T-cell (primary cell): ENCODE measurements around the gene SETD9. TPM values are rescaled to one million over a fixed set of nuclear protein-coding genes. Genes with fewer than 3 reads are reported as not detected.
A peak's percentile ranks its signal among the peaks of the same experiment; 100 is the strongest.

Source experiments
- ATAC-seq, 4 experiments: fragments of 200-7000 bp in 3 of 4; fragments of 150-1000 bp in 1 of 4; cut with Tn5 transposase; replicated peaks in 1 of 4; 1 replicate in 3 of 4; 2 replicates in 1 of 4; pipeline ENCODE4 v1.10.0; 2021; ENCODE audit warnings: moderate library complexity in 3 of 4, mild to moderate bottlenecking in 2 of 4, moderate number of reproducible peaks in 1 of 4
- CTCF ChIA-PET, 2 donors: fragments of 300-600 bp; sonication (Branson Sonifier 250); formaldehyde crosslinking; loops; one replicate each; lab custom pipeline; 2022; ENCODE audit warnings: antibody characterized with exemption in 2 of 2; lab: Charles Lee
- POLR2A ChIA-PET, 2 donors: fragments of 300-600 bp; sonication (Branson Sonifier 250); formaldehyde crosslinking; loops; one replicate each; lab custom pipeline; 2022; ENCODE audit warnings: antibody characterized with exemption in 2 of 2; lab: Charles Lee
- DNase-seq, 35 experiments: peaks; one replicate each; pipeline versions ENCODE4 v3.0.0 to v3.0.0-alpha.2; 2013 to 2023
- H3K27ac ChIP-seq: one replicate; pipeline ENCODE4 v1.5.1; 2013; ENCODE audit warnings: low read length
- H3K27me3 ChIP-seq, 2 experiments: replicated peaks in 1 of 2; 1 replicate in 1 of 2; 2 replicates in 1 of 2; pipeline versions ENCODE4 v1.6.1 to v1.7.0; 2013; ENCODE audit warnings: low read length in 1 of 2, mixed read lengths in 1 of 2; ENCODE audit not compliant: control insufficient read depth in 2 of 2, insufficient read depth in 2 of 2; ENCODE audit errors: extremely low read depth in 1 of 2
- H3K36me3 ChIP-seq, 2 donors: 1 replicate in 1 of 2; 2 replicates in 1 of 2; pipeline versions ENCODE4 v1.6.1 to v1.7.0; 2013; ENCODE audit warnings: low read length in 1 of 2; ENCODE audit not compliant: control insufficient read depth in 2 of 2, insufficient read depth in 1 of 2; ENCODE audit errors: extremely low read depth in 1 of 2
- H3K4me1 ChIP-seq, 2 experiments: 1 replicate in 1 of 2; 2 replicates in 1 of 2; pipeline versions ENCODE4 v1.6.1 to v1.7.0; 2013; ENCODE audit warnings: low read length in 2 of 2, mixed read lengths in 1 of 2; ENCODE audit not compliant: insufficient read depth in 2 of 2, control insufficient read depth in 1 of 2; ENCODE audit errors: extremely low read depth in 1 of 2
- H3K4me3 ChIP-seq, 2 donors: 1 replicate in 1 of 2; 2 replicates in 1 of 2; pipeline versions ENCODE4 v1.5.1 to v1.7.0; 2013; ENCODE audit warnings: mild to moderate bottlenecking in 2 of 2, low read length in 1 of 2, moderate library complexity in 1 of 2; ENCODE audit not compliant: control insufficient read depth in 1 of 2; ENCODE audit errors: extremely low read depth in 1 of 2
- H3K9me3 ChIP-seq: 2 replicates; pipeline ENCODE4 v1.7.0; 2013
- H3K27ac Mint-ChIP-seq, 2 donors: one replicate each; pipeline ENCODE4 v1.8.0; 2020 to 2021; ENCODE audit warnings: mild to moderate bottlenecking in 2 of 2, mixed read lengths in 2 of 2
- H3K27me3 Mint-ChIP-seq, 2 donors: one replicate each; pipeline ENCODE4 v1.8.0; 2021 to 2022; ENCODE audit warnings: mixed read lengths in 2 of 2
- H3K36me3 Mint-ChIP-seq: one replicate; pipeline ENCODE4 v1.8.0; 2021; ENCODE audit warnings: mixed read lengths
- H3K4me1 Mint-ChIP-seq, 3 donors: one replicate each; pipeline ENCODE4 v1.8.0; 2020 to 2022; ENCODE audit warnings: mixed read lengths in 3 of 3, mild to moderate bottlenecking in 1 of 3
- H3K4me3 Mint-ChIP-seq, 3 donors: one replicate each; pipeline ENCODE4 v1.8.0; 2020 to 2022; ENCODE audit warnings: mild to moderate bottlenecking in 3 of 3, mixed read lengths in 3 of 3, moderate library complexity in 3 of 3
- H3K9me3 Mint-ChIP-seq, 3 donors: one replicate each; pipeline ENCODE4 v1.8.0; 2020 to 2022; ENCODE audit warnings: mixed read lengths in 3 of 3
- WGBS: methylation state at CpG from one replicate; pipeline ENCODE4 v1.1.5; 2013; ENCODE audit warnings: missing lambda C conversion rate; ENCODE audit not compliant: insufficient coverage; 5-methylcytosine and 5-hydroxymethylcytosine counted together
- total RNA-seq, 35 experiments: library from RNA in 6 of 35; stranded (reverse) in 6 of 35; fragments of 120-200 nt in 1 of 35; gene quantifications; one replicate each; pipeline versions ENCODE4 v1.2.1 to v1.2.4 and lab custom pipeline; 2013 to 2026

The SETD9 gene
- total RNA-seq, 5 donors from 2014 or later (not counting 1 experiment from before 2014, with no cell fraction given), result 0.73 to 6.4 (median 5.3) TPM

- ATAC-seq (peak in 3 of 4 experiments; percentile 3 to 23 (median 3)), DNase-seq (peak in 7 of 35 experiments; percentile 3 to 8 (median 4))
- Histone ChIP-seq H3K27me3 (no peaks in the 10 kb centered on the region), H3K36me3 (no peaks in the 10 kb centered on the region), H3K27ac (peak overlapping the region; percentile 52), H3K4me1 (peaks cover 6 to 8% of the 10 kb centered on the region in 2 experiments), H3K9me3 (no peaks in the 10 kb centered on the region), H3K4me3 (peak overlapping the region; percentile 66 to 86)
- POLR2A ChIA-PET, result no interaction called here
- H3K4me1 Mint-ChIP-seq, result peaks cover 20 to 21% (median 20%) of the 10 kb centered on the region in 3 donors
- H3K4me3 Mint-ChIP-seq, result peak overlapping the region; percentile 90 to 99 (median 90)
- H3K27ac Mint-ChIP-seq, result peak overlapping the region; percentile 71 to 82
- H3K36me3 Mint-ChIP-seq, result no peaks in the 10 kb centered on the region
- CTCF ChIA-PET, result interaction anchor here in 1 of 2 donors (0.6 kb wide), 1 partner anchor 35 kb away, joined by 3 read pairs; no protein-coding TSS in a partner anchor
- peaks cover 0 to 6% (median 0%) of the 10 kb centered on the region in 3 donors for H3K9me3 Mint-ChIP-seq
- WGBS, result 1% methylated on average over 19 of the region's 19 CpGs
- H3K27me3 Mint-ChIP-seq, result no peaks in the 10 kb centered on the region
Observed at GRCh38 chr5:56908942-56909293, 478 bp upstream of the SETD9 start.

GRCh38 chr5:56910210-56910965 is 992 bp downstream of the SETD9 start:
- H3K27ac Mint-ChIP-seq, result peak overlapping the region; percentile 72 to 92
- no peaks in the 10 kb centered on the region for H3K9me3 ChIP-seq
- DNase-seq (peak in 13 of 35 experiments; percentile 0 to 26 (median 6)), ATAC-seq (peak; percentile 14 to 41 (median 32))
- no peaks in the 10 kb centered on the region for H3K36me3 ChIP-seq
- peaks cover 0 to 6% (median 0%) of the 10 kb centered on the region in 3 donors for H3K9me3 Mint-ChIP-seq
- peak overlapping the region; percentile 90 to 99 (median 90) for H3K4me3 Mint-ChIP-seq
- H3K4me1 ChIP-seq, result peaks cover 6 to 8% of the 10 kb centered on the region in 2 experiments
- ChIA-PET CTCF (interaction anchor here (0.5 to 1.7 kb wide), 7 partner anchors 11 to 1551 kb away, joined by 3 to 8 read pairs (median 4); no protein-coding TSS in a partner anchor), POLR2A (interaction anchor here (0.6 to 1.0 kb wide), 3 partner anchors 11 to 228 kb away, joined by 3 to 13 read pairs (median 3); no protein-coding TSS in a partner anchor)
- peak overlapping the region; percentile 66 to 81 for H3K4me3 ChIP-seq
- no peaks in the 10 kb centered on the region for H3K27me3 ChIP-seq
- peaks cover 20 to 21% (median 20%) of the 10 kb centered on the region in 3 donors for H3K4me1 Mint-ChIP-seq
- peak overlapping the region; percentile 53 for H3K27ac ChIP-seq
- under 1% methylated on average over 26 of the region's 29 CpGs for WGBS
- H3K36me3 Mint-ChIP-seq, result no peaks in the 10 kb centered on the region
- H3K27me3 Mint-ChIP-seq, result no peaks in the 10 kb centered on the region

GRCh38 chr5:56913766-56914165 is 4.4 kb downstream of the SETD9 start:
- DNase-seq, result no peak
- H3K4me3 ChIP-seq, result no peak overlapping the region
- H3K27me3 ChIP-seq, result no peaks in the 10 kb centered on the region
- CTCF ChIA-PET, result interaction anchor here (0.6 kb wide), 2 partner anchors 214 to 304 kb away, joined by 3 to 5 read pairs; no protein-coding TSS in a partner anchor
- Mint-ChIP-seq H3K36me3 (peaks cover 4% of the 10 kb centered on the region), H3K4me3 (no peak overlapping the region), H3K27me3 (no peaks in the 10 kb centered on the region), H3K9me3 (no peaks in the 10 kb centered on the region), H3K4me1 (peaks cover 14 to 20% (median 16%) of the 10 kb centered on the region in 3 donors), H3K27ac (no peak overlapping the region)
- no CpG with 5 or more reads among the region's 3 CpGs for WGBS
- POLR2A ChIA-PET, result interaction anchor here in 1 of 2 donors (0.6 kb wide), 2 partner anchors 44 to 864 kb away, joined by 7 read pairs; no protein-coding TSS in a partner anchor
- H3K27ac ChIP-seq, result no peak overlapping the region
- H3K9me3 ChIP-seq, result no peaks in the 10 kb centered on the region
- no peak for ATAC-seq
- peaks cover 6 to 8% of the 10 kb centered on the region in 2 experiments for H3K4me1 ChIP-seq
- H3K36me3 ChIP-seq, result no peaks in the 10 kb centered on the region

- Histone ChIP-seq H3K4me3 (no peak overlapping the region), H3K4me1 (peaks cover 3 to 6% of the 10 kb centered on the region in 2 experiments), H3K36me3 (no peaks in the 10 kb centered on the region), H3K27ac (no peak overlapping the region), H3K27me3 (no peaks in the 10 kb centered on the region), H3K9me3 (no peaks in the 10 kb centered on the region)
- POLR2A ChIA-PET, result interaction anchor here in 1 of 2 donors (0.7 kb wide), 1 partner anchor 850 kb away, joined by 3 read pairs; no protein-coding TSS in a partner anchor
- ATAC-seq, result no peak
- peaks cover 4% of the 10 kb centered on the region for H3K36me3 Mint-ChIP-seq
- no peaks in the 10 kb centered on the region for H3K27me3 Mint-ChIP-seq
- peaks cover 9 to 16% (median 11%) of the 10 kb centered on the region in 3 donors for H3K4me1 Mint-ChIP-seq
- CTCF ChIA-PET, result interaction anchor here in 1 of 2 donors (0.9 kb wide), 1 partner anchor 12 kb away, joined by 4 read pairs; no protein-coding TSS in a partner anchor
- WGBS, result no CpG with 5 or more reads among the region's 2 CpGs
- H3K9me3 Mint-ChIP-seq, result no peaks in the 10 kb centered on the region
- H3K4me3 Mint-ChIP-seq, result no peak overlapping the region
- no peak overlapping the region for H3K27ac Mint-ChIP-seq
- no peak for DNase-seq
Observed at GRCh38 chr5:56914678-56915077, 5.3 kb downstream of the SETD9 start.

- H3K36me3 ChIP-seq, result peaks cover 0 to 11% of the 10 kb centered on the region in 2 donors
- Mint-ChIP-seq H3K9me3 (no peaks in the 10 kb centered on the region), H3K4me1 (peaks cover 2 to 14% (median 3%) of the 10 kb centered on the region in 3 donors), H3K27ac (no peak overlapping the region), H3K27me3 (no peaks in the 10 kb centered on the region), H3K36me3 (peaks cover 13% of the 10 kb centered on the region), H3K4me3 (no peak overlapping the region)
- no peak overlapping the region for H3K27ac ChIP-seq
- H3K4me3 ChIP-seq, result no peak overlapping the region
- no peak for DNase-seq
- WGBS, result no CpG with 5 or more reads among the region's 2 CpGs
- ChIA-PET POLR2A (interaction anchor here in 1 of 2 donors (0.6 kb wide), 1 partner anchor 406 kb away, joined by 3 read pairs; no protein-coding TSS in a partner anchor), CTCF (interaction anchor here in 1 of 2 donors (0.6 kb wide), 1 partner anchor 211 kb away, joined by 8 read pairs; no protein-coding TSS in a partner anchor)
- no peaks in the 10 kb centered on the region for H3K27me3 ChIP-seq
- H3K9me3 ChIP-seq, result no peaks in the 10 kb centered on the region
- ATAC-seq, result no peak
- no peaks in the 10 kb centered on the region for H3K4me1 ChIP-seq
Observed at GRCh38 chr5:56917534-56917933, 8.1 kb downstream of the SETD9 start.

- H3K4me3 Mint-ChIP-seq, result no peak overlapping the region
- POLR2A ChIA-PET, result no interaction called here
- WGBS, result 91% methylated on average over 2 of the region's 2 CpGs
- no peaks in the 10 kb centered on the region for H3K9me3 Mint-ChIP-seq
- peaks cover 18% of the 10 kb centered on the region for H3K36me3 Mint-ChIP-seq
- no peaks in the 10 kb centered on the region for H3K27me3 ChIP-seq
- H3K27me3 Mint-ChIP-seq, result no peaks in the 10 kb centered on the region
- no peak overlapping the region for H3K27ac Mint-ChIP-seq
- H3K36me3 ChIP-seq, result peaks cover 2 to 16% of the 10 kb centered on the region in 2 donors
- CTCF ChIA-PET, result no interaction called here
- ATAC-seq (no peak), DNase-seq (no peak)
- no peak overlapping the region for H3K4me3 ChIP-seq
- peaks cover 2 to 17% (median 3%) of the 10 kb centered on the region in 3 donors for H3K4me1 Mint-ChIP-seq
- H3K4me1 ChIP-seq, result no peaks in the 10 kb centered on the region
- no peaks in the 10 kb centered on the region for H3K9me3 ChIP-seq
- no peak overlapping the region for H3K27ac ChIP-seq
Observed at GRCh38 chr5:56918054-56918453, 8.7 kb downstream of the SETD9 start.
